Measurements from ENCODE around the gene MAP3K13. TPM values are rescaled to one million over a fixed set of nuclear protein-coding genes. Genes with fewer than 3 reads are reported as not detected.

The MAP3K13 gene
- total RNA-seq, 1 experiment from 2014 or later: 21.0 TPM

DNA sequence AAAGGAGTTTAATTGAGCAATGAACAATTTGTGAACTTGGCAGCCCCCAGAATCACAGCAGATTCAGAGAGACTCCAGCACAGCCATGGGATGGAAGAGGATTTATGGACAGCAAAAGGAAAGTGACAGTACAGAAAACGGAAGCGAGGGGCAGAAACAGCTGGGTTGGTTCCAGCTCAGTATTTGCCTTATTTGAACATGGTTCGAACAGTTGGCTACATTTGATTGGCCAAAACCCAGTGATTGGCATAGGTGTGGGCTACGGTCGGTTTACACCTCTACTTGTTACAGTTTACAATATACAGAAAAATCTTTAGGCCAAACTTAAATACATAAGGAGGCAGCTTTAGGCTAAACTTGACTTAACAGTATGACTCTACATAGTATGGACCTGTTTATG is 9.7 kb upstream of the MAP3K13 start:
- CTCF ChIA-PET: no interaction called here
- intact Hi-C loops (cut with micrococcal nuclease): loop anchor here (5.0 kb wide), 2 partner anchors 204 to 224 kb away; no protein-coding TSS in a partner anchor
- H3K4me2 ChIP-seq (ENCODE audit: low read length): no peak overlapping the region
- no peaks in the 10 kb centered on the region for H3K36me3 ChIP-seq (ENCODE audit: control insufficient read depth in 1 of 2, insufficient read depth in 2 of 2, low read length in 2 of 2)
- POLR2A ChIA-PET: no interaction called here
- H3K27ac ChIP-seq (ENCODE audit: low read depth, low read length): no peak overlapping the region
- H3K4me3 ChIP-seq (replicated peaks in 1 of 2; ENCODE audit: low read depth in 1 of 2, low read length in 2 of 2): no peak overlapping the region
- H3K9me2 ChIP-seq (ENCODE audit: insufficient read depth): no peaks in the 10 kb centered on the region
- ATAC-seq (no peak), DNase-seq (ENCODE audit: low read depth, low spot score) (no peak)
- H4K20me1 ChIP-seq (ENCODE audit: insufficient read depth): no peaks in the 10 kb centered on the region
- no peaks in the 10 kb centered on the region for H3K27me3 ChIP-seq (ENCODE audit: insufficient read depth, low read length)
- RAD21 ChIA-PET (ENCODE audit: low non-redundant PET in 1 of 2, low total read pairs in 2 of 2, uncharacterized antibody in 2 of 2, unreplicated experiment in 2 of 2): no interaction called here
- no peak overlapping the region for H2AFZ ChIP-seq (ENCODE audit: low read depth, low read length, poor library complexity, severe bottlenecking)
- TF ChIP-seq EZH2phosphoT487 (IDR thresholded peaks at IDR 0.05; ENCODE audit: borderline replicate concordance) (no peak), SIN3A (IDR thresholded peaks at IDR 0.05; ENCODE audit: low read depth) (no peak), POLR2A (IDR thresholded peaks at IDR 0.05; ENCODE audit: borderline replicate concordance, extremely low read depth, insufficient read depth, insufficient read length) (no peak), ZNF274 (IDR thresholded peaks at IDR 0.05; ENCODE audit: low read depth, low read length) (no peak), SRF (IDR thresholded peaks at IDR 0.05; ENCODE audit: low read depth) (no peak), RAD21 (IDR thresholded peaks at IDR 0.05; ENCODE audit: low read depth) (no peak), EGR1 (IDR thresholded peaks at IDR 0.05; ENCODE audit: low read depth) (no peak), EZH2 (IDR thresholded peaks at IDR 0.05) (no peak), CEBPB (IDR thresholded peaks at IDR 0.05; ENCODE audit: low read depth) (no peak), POLR2AphosphoS5 (IDR thresholded peaks at IDR 0.05; ENCODE audit: low read depth, low read length) (no peak)
- TF ChIP-seq, protein P1, sequence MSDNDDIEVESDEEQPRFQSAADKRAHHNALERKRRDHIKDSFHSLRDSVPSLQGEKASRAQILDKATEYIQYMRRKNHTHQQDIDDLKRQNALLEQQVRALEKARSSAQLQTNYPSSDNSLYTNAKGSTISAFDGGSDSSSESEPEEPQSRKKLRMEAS (IDR thresholded peaks at IDR 0.05): no peak
- TF ChIP-seq, protein P2, sequence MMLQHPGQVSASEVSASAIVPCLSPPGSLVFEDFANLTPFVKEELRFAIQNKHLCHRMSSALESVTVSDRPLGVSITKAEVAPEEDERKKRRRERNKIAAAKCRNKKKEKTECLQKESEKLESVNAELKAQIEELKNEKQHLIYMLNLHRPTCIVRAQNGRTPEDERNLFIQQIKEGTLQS (IDR thresholded peaks at IDR 0.05): no peak
- H3K79me2 ChIP-seq (ENCODE audit: insufficient read depth, low read length): no peaks in the 10 kb centered on the region
- H3K9ac ChIP-seq (ENCODE audit: low read length): no peak overlapping the region
- no TSS peak for BruUV-seq (replicated peaks)
- H3K4me1 ChIP-seq (ENCODE audit: control insufficient read depth in 1 of 2, insufficient read depth in 2 of 2, low read length in 2 of 2): peaks cover 0 to 17% of the 10 kb centered on the region in 2 experiments; a peak in 2 of 4 replicates
- no peaks in the 10 kb centered on the region for H3K9me3 ChIP-seq (ENCODE audit: control insufficient read depth in 1 of 2, insufficient read depth in 1 of 2, low read depth in 1 of 2, low read length in 2 of 2)

All from HCT116 (cell line).